NCI-H526 treated with DMSO at 0.1 percent for 48 hours (cell line): ENCODE results near the gene FAM83G.
"Not testable (repeated sequence)": the region's sequence is repeated elsewhere in the genome, so short reads cannot be mapped to it uniquely, and the experiment has no call there.

Experiments
- DNase-seq: peaks from one replicate; lab custom pipeline; 2025; lab: John Stamatoyannopoulos, UW

FAM83G gene

GRCh38 chr17:19023209-19023999 lies 18.8 kb upstream of the FAM83G start:
- no peak for DNase-seq

DNA sequence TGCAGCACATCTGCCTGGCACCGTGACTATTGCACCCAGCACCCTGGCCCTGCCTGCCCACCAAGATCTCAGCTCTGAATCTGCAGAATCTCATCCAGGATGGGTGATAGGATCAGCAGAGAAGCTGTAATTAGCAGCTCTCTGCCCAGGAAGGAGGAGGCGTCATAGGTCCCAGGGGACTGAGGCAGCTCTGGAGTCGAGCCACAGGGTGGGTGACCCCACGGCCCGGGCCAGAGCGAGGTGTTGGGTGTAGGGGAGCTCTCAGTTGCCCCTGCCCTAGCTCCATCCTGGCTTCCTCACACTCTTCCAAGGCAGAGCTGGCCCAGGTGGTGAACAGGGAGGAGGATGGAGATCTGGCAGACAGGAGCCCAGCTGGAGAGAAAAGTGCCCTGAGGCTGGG lies 18.2 kb upstream of the FAM83G start:
- no peak for DNase-seq

DNA sequence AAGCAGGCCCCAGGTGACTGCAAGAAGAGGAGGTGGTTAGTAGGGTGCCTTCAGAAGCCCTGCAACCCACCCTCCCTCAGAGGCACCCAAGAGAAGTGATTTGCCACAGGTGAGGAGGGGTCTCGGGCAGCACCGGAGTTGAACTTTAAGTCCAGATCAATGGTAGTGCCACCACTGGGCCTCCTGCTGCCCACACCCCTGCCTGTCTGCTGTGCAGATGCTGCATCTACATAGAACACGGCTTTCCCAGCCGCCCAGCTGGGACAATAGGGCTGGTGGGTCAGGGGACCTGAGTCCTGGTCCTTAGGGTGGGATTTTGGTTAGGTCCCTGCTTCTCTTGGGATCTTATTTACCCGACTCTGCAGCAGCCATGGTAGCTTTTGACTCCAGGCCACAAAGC lies 17.6 kb upstream of the FAM83G start:
- DNase-seq, result no peak

DNA sequence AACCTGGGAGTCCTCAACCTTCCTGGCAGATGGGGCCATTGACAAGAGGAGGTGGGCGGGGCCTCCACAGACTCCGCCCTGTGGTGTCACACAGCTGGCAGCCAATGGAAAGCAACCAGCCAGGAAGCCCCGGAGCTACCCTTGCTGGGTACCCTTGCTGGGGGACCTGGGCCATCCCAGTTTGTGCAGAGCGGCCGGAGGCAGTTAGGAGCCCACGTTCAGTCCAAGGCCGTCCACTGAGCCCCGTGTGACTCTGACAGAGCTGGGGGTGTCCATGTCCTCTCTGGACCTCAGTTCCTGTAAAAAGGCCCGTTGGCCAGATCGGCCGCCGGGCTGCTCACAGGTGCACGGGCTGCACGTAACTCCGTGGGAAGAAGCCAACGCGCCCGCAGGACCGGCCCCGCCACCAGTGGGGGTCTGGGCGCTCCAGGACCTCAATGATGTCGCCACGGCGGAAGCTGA lies 17.1 kb upstream of the FAM83G start:
- DNase-seq, result no peak

DNA sequence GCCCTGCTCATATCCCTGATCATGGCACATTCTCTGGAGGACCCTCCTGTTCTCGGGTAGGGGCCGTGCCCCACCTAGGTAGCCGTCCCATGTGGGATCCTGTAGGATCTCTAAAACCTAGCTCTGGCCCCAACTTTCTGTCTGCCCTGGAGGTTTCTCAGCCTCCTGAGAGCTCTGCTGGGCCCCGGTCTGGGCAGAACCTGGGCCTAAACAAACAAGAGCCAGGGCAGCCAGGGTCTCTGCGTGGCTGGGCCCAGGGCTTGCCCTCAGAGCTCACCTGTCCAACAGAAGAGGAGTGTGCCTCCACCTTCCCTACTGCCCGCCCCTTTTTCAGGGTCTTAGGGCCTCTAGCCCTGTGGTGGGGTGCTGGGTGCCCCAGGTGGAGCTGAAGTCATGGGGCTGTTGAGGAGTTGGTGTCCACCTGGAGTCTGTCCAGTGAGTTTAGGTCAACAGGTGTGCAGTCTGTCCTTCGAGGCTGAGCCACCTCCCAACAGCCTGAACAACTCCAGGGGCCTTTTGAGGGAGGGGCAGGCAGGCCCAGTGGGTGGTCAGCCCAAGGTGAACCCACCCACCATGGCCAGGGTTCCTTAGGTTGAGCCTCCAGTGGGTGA lies 16.6 kb upstream of the FAM83G start:
- DNase-seq, result not testable (repeated sequence)

GRCh38 chr17:19020016-19020415 lies 15.5 kb upstream of the FAM83G start:
- DNase-seq, result no peak

- DNase-seq, result no peak
These were observed 14.7 kb upstream of the FAM83G start for GRCh38 chr17:19019041-19019941.

GRCh38 chr17:19018600-19018950 lies 14.0 kb upstream of the FAM83G start:
- no peak for DNase-seq

DNA sequence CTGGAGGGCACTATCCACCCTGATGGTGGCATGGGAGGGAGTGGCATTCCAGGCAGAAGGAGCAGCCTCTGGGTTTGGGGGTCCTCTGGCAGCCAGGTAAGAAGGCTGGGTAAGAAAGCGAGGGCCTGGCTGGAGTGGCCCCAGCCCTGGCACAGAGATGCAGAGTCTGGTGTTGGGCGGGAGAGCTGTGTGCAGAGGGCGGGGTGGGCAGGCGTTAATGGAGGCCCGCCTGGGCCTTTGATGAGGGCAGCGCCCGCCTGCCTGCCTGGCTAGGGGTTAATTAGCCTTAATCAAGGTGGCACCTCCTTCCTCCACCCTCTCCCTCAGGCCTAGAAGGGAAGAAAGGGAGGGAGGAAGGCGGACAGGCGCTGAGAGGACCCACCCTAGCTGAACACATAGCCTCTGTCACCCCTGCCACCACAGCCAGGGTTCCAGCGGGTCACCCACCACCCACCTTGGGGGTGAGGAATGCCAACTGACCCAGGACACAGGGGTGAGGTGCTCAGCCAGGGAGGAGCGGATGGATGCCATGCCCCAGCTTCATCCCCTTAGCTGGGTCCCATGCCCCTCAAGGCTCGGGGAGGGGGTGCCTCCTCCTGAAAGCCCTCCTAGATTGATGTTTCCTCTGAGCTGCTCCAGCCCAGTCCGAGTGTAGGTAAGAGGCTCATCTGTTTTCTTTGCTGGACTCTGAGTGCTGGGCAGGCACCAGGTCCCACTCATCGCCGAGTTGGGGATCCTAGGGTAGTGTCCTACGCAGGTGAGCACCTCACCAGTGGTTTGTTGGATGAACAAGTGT lies 13.4 kb upstream of the FAM83G start:
- no peak for DNase-seq

GRCh38 chr17:19017401-19017800 lies 12.8 kb upstream of the FAM83G start:
- no peak for DNase-seq

GRCh38 chr17:19016881-19017280 lies 12.3 kb upstream of the FAM83G start:
- no peak for DNase-seq

DNA sequence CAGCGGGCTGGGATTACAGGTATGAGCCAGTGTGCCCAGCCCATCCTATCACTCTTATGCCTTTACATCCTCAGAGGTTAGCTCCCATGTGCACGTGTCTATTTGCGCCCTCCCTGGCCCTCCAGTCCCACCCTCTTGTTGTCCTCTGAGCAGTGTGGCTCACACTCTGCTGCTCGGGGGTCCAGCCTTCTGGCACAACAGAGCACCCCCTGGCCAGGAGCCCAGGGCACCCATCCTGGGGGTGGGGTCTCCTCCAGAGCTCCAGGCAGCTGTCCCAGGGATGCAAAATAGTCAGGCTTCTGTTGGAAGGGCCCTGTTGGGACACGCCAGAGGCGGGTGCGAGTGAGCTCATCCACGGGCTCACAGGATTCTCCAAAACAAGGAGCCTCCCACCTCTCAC lies 11.7 kb upstream of the FAM83G start:
- no peak for DNase-seq

DNA sequence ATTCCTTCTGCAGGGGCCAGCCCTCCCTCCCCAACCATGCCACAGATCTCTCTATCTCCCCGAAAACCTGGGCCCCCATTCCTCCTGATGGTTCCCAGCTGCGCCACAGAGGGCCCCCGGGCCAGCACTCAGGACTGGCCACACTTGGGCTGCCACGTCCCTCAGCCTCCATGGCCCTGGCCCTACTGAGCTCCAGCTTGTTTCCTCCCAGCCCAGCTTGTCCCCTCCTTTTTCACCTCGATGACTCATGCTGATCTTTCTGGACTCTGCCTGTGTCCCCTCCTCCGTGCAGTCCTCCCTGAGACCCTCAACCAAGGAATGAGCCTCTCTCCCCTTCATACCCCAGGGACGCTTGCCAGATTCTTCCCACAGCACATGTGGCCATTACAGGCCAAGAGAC lies 10.9 kb upstream of the FAM83G start:
- DNase-seq, result no peak

DNA sequence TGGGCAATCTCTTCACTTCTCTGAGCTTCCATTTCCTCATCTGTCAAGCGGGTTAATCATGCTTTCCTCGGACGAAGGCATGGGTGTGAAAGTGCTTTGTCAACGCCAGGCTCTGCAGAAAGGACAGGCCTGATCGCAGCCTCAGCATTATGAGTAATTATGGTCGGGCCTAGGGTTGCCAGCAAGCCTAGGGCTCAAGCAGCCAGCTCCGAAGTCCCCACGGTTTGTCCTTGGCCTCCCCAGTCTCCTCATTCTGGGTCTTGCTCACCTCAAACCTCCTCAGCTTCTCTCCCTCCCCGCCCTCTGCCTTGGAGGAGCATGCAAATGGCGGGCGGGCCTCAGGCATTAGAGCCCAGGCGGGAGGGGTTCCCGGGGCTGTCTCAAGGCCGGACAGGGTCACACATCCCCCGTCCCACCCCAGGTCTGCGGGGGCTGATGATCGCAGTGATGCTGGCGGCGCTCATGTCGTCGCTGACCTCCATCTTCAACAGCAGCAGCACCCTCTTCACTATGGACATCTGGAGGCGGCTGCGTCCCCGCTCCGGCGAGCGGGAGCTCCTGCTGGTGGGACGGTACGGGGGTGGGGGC lies 10.2 kb upstream of the FAM83G start:
- no peak for DNase-seq

- no peak for DNase-seq
These were observed 9.5 kb upstream of the FAM83G start for GRCh38 chr17:19013806-19014627.

DNA sequence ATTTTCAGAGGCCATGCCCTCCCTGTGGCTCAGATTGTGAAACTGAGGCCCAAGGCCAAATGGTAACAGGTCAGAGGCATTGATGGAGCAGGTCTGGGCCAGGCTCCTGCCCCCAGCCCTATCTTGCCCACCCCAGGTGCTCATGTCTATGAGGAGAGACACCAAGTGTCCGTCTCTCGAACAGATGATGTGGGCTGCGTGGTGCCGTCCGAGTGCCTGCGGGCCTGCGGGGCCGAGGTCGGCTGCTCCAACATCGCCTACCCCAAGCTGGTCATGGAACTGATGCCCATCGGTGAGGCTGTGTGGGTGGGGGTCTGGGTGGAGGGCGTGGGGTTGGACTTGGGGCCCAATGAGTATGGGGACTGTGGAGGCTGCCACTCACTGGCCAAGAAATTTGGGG lies 8.7 kb upstream of the FAM83G start:
- DNase-seq, result no peak

DNA sequence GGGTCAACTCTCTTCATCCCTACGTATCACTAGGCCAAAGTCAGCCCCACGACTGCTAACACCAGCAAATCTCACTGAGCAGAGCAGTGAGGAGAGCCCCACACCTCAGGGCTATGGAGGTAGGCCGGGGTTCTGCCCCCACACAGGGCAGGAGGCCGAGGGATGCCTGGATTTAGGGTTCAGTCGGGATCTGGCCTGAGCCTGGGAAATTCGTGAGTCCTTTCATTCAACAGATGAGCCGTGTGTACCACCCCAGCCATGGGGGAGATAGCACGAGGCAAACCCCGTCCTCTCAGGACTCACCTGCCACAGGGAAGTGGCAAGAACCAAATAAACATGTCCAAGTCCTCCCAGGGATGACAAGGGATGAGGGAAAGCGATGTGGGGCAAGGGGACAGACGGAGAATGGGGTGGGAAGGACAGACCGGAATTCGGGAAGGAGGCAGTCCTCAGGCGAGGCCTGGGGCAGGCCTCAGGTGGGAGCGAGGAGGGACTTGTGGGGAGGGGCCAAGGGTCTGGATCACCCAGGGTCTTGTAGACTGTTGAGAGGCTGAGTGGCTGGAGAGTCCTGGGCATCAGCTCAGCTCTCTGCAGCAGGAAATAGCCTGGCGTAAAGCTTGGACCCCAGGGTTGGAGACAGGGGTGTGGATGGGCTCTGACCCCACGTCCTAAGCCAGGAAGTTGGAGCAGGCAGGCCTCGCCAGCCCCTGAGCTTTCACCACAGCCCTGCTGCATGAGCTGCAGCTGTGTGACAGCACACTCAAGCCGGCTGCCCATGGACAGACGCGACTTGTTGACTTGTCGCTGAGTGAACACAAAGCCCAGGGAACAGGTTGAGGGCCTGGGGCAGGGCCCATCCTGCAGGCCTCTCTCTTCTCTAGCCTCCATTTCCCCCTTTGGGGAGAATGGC lies 7.9 kb upstream of the FAM83G start:
- no peak for DNase-seq

GRCh38 chr17:19011581-19011980 lies 7.0 kb upstream of the FAM83G start:
- no peak for DNase-seq

DNA sequence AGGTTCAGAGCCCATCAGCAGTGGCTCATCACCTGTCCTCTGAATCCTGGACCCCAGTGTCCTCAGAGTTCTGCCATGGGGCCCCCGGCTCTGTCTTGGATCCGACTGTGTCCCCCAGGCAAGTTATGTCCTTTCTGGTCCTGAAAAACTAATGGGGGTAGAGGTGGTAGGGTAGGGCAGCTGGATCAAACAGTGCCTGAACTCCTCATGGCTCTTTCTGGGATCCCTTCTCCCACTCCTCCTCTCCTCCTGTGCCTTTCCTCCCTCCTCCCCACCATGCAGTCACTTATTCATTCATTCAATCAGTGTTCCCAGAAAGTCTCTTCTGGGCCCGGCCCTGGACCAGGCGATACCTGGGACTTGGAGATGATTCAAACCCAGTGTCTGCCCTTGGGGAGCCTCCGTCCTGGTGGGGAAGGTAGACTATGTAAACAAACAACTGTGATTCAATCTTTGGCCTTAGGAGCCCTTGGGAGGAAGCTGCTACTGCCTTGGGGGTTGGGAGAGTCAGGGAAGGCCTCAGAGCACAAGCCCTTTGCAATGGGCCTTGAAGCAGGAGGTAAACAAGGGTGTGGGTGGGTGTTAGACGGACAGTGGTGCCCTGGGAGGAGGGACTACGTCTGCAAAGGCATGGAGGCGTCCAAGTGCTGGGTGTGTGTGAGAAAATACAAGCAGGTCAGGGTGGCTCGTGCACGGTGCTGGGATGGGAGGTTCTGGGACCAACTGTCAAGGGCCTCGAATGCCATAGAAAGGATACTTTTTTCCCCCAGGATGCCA lies 6.4 kb upstream of the FAM83G start:
- no peak for DNase-seq
